GM12874 (cell line): ENCODE data around the gene TLCD3B.

ENCODE experiments used
- TF ChIP-seq, protein P1 (sequence below): IDR thresholded peaks from 2 replicates; pipeline ENCODE4 v1.5.1; 2011; ENCODE audit warnings: low read depth, mild to moderate bottlenecking, control low read depth, low read length, moderate library complexity; ENCODE audit not compliant: insufficient read depth

Gene TLCD3B

GRCh38 chr16:29995911-29996765, 34.9 kb downstream of the TLCD3B start, which contains the start of gene INO80E:
INO80E (plus strand) TSS chr16:29996241; CDS start chr16:29996311, 70 bp downstream.
- TF ChIP-seq, protein P1, sequence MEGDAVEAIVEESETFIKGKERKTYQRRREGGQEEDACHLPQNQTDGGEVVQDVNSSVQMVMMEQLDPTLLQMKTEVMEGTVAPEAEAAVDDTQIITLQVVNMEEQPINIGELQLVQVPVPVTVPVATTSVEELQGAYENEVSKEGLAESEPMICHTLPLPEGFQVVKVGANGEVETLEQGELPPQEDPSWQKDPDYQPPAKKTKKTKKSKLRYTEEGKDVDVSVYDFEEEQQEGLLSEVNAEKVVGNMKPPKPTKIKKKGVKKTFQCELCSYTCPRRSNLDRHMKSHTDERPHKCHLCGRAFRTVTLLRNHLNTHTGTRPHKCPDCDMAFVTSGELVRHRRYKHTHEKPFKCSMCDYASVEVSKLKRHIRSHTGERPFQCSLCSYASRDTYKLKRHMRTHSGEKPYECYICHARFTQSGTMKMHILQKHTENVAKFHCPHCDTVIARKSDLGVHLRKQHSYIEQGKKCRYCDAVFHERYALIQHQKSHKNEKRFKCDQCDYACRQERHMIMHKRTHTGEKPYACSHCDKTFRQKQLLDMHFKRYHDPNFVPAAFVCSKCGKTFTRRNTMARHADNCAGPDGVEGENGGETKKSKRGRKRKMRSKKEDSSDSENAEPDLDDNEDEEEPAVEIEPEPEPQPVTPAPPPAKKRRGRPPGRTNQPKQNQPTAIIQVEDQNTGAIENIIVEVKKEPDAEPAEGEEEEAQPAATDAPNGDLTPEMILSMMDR: no peak

DNA sequence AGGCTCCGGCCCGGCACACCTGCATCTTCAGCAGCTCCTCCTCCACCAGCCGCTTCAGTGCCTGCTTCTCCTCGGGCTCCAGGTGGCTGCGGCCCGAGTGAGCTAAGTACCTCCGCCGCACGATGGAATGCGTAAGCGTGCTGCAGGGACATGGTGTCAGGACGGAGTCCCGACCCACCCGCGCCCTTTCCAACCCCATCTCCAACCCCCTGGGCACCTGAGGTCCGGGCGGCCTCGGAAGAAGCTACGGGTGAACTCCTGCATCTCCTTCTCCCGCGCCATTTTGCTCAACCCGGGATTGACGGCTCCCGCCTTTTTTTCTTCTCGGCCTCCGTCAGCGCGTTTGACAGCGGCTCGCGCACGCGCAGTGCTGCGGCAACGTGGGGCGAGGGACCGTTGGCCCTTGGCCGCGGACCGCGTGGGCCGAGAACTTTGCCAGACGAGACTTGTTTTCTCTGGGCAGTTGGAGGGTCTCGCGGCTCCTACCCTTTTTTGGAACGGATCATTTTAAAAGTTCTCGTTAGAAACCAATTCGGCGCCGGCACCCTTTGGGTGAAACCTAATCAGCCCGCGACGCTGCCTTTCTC, 35.7 kb downstream of the TLCD3B start, which contains the start of gene HIRIP3:
TSS of gene HIRIP3 (minus strand) at position 294 of the 587 bp plus-strand sequence. CDS start at position 282, 12 bp downstream.
- TF ChIP-seq, protein P1: no peak

GRCh38 chr16:29994600-29995323, 36.3 kb downstream of the TLCD3B start:
- TF ChIP-seq, protein P1: no peak

DNA sequence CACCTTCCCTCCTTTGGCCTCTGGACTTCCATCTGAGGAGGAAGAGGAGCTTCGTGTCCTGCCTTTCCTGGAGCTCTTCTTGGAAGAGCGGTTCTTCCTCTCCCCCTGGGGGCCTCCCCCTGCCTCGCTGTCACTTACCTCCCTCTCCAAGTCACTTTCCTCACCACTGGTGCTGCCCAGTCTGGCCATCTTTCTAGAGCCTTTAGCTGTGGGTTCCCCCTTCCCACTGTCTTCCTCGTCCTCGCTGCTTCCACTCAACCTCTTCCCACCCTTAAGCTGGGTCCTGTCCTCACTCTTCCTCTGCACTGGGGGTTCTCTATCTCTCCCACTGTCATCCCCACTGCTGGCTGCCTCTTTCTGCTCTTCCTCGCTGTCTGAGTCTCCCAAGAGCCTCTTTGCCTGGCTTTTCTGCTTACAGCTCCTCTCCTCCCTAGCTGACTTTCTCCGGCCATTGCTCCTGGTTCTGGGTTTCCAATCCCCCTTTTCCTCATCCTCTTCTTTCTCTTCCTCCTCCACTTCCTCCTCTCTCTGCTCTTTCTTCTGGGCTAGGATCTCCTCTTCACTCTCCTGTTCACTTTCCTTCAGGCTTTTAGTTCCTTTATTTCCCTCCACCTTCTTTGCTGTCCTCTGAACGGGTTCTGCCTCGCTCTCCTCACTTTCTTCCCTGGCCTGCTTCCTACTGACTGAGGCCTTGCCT, 37.0 kb downstream of the TLCD3B start:
- TF ChIP-seq, protein P1: no peak

DNA sequence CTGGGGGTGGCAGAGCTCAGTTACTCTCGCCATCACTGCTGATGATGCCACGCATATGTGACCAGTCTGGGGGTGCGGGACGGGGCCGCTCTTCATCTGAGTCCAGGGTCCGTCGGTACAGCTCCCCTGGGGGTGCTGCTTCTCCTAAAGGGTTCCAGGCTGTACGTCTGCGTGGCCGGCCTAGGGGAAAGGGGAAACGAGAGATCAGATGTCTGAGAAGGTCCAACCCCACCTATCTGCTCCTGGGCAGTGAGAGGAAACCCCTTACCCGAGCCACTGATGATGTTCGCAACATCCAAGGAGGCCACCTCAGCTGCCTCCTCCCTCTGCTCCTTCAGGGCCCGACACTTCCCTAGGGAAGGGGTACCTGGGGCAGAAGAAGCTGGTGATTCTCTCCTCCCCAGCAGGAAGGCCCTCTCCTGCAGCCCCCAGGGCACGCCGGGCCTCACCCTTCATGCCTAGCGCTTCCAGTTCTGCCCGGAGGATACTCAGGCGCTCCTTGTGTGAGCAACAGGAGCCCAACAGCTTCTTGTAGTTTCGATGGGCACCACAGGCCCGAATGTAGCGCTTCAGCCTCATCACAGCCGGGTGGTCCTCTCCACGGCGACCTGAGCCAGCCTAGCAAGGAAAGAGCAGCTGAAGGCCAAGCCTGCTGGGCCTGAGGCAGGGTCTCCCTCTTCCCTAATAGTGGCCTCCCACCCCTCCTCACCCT, 37.7 kb downstream of the TLCD3B start:
- TF ChIP-seq, protein P1: no peak

DNA sequence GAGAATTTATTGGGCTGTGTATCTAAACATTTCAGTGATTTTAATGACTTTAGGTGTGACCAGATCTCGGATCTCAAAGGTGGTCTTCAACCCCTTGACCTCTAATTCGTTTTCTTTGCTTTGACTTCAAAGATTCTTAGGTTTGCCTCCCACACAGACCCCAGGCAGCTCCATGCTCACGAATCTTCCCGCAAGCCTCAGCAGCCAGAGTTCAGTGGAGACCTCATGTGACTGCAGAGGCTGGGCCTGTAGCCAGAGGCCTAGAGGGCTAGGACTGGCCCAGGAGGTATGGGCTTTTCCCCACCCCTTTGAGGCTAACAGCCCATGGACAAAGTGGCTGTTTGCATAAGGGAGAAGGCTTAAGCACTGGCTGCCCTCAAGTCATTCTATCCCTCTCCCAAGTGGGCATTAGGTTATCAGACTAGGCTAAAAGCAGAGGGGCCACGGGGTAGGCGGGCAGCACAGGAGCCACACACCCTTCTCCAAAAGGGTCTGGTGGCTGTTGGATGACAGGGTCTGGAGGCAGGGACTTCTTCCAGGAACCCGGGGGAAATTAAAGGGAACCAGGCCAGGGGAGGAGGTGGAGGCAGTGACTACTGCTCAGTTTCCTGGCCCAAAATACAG, 38.6 kb downstream of the TLCD3B start:
- TF ChIP-seq, protein P1: no peak
